HG02970 (cell line): Measurements from ENCODE around the gene FBXW5.

ENCODE experiments used
- ATAC-seq: cut with Tn5 transposase; IDR thresholded peaks from one replicate; pipeline ENCODE4 v1.9.1; 2021; ENCODE audit warnings: mild to moderate bottlenecking, moderate library complexity, moderate number of reproducible peaks; ENCODE audit not compliant: unreplicated experiment, low FRiP score

Gene FBXW5

DNA sequence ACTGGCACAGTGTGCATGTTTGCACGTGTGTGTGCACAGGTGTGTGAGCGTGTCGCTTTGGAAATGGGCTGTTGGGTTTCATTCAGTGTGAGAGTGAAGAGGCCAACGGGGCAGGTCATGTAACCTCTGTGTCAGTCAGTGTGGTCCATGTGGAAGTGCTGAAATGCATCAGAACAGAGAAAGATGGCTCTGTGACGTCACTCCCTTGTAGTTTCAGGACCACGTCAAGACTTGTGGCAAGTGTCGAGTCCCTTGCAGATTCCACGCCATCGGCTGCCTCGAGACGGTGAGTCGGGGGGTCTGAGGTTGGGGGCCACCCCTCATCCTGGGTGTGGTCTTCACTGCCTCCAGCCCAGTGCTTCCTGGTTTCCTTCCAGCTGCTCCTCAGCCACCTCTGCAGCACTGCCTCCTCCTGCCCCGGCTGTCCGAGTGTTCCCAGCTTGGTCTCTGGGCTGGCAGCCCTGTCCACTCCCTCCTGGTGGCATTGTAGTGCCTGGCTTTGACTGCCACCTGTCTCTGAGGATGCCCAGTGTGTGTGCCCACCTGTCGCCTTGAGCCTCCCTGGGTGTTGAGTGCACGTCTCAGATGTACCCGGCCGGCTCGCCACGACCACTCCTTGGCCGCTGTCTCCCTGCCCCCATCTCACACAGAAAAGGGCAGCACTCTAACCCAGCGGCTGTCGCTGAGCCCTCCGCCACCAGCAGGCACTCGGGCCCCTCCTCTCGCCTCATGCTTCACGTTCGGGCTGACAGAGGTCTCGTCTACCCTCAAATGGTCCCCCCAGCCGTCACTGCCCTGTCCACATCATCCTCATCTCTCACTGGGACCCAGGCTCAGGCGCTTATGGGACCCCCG lies 28.0 kb downstream of the FBXW5 start:
- ATAC-seq: no peak

DNA sequence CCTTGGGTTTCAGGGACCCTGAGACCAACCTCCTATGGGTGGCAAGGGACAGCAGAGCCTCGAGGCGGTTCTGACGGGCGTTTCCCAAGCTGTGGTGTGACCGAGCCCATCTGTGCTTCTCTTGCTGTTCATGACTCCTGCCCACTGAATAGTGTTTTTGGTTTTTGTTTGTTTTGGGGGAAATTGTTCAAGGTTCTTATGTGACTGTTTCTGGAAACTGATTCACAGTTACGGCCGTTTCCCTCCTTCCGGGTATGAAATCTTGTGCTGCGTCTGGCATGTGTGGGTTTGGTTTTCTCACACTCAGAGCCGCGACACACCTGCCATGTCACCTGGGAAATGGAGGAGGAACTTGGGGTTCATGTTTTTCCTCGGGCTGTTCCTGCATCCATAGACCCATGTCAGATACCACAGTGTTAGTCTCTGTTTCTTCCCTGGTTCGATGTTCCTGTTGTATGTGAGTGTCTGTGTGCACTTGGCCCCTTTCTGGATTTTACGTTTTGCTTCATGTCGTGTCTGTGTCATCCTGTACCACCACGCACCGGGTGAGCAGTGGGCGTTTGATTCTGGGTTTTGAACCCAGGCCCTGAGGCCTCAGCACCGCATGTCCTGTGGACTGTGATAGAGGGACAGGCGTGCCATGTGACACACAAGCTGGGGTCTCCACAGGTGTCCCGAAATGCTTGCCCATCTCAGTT lies 28.8 kb downstream of the FBXW5 start:
- ATAC-seq: no peak

DNA sequence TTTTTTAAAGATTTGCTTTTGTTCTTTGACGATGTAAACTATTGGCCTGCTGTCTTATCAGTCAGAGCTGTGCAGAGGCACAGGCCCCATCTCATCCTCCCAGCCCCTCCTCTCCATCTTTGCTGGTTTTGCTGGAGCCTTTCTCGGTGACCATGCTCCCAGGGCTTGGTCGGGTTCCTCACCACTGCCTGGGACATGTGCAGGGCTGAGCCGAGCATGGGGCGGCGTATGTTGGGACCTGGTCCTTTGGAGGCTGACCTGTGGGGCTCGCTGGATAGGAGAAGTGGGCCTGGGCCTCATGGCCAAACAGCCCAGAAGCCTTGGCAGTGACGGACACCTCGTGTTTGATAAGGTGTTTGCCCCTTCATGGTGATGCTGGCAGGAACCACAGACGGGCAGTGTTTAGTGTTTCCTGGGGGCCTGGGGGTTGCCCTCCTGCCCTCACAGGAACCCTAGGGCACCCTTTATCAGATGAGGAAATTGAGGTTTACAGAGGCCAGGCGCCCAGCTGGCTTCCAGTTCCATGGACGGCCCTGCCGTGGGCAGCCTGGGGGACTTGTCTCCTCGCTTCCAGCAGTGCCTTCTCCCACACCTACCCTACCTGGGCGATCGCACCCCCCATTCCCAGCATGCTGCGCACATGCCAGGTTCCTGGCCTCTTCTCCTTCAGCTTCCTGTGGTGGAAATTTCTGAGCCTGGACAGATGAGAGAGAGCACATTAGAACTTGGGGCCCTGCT lies 30.7 kb downstream of the FBXW5 start:
- no peak for ATAC-seq

DNA sequence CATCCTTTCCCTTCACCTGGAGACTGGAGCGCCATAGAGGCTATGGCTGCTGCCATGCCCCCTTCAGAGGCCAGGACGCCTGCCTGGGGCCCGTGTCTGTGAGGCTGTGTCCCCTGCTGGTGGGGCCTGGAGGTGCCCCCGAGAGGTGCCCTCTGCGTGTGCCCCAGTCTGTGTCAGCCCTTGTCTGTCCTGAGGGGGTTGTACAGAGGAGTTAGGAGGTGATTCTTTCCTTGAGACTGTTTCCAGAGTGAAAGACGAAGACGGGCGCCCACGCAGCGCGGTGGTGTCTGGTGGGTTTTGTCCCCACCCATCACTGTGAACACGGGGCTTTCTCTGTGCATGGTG lies 33.7 kb downstream of the FBXW5 start:
- no peak for ATAC-seq

DNA sequence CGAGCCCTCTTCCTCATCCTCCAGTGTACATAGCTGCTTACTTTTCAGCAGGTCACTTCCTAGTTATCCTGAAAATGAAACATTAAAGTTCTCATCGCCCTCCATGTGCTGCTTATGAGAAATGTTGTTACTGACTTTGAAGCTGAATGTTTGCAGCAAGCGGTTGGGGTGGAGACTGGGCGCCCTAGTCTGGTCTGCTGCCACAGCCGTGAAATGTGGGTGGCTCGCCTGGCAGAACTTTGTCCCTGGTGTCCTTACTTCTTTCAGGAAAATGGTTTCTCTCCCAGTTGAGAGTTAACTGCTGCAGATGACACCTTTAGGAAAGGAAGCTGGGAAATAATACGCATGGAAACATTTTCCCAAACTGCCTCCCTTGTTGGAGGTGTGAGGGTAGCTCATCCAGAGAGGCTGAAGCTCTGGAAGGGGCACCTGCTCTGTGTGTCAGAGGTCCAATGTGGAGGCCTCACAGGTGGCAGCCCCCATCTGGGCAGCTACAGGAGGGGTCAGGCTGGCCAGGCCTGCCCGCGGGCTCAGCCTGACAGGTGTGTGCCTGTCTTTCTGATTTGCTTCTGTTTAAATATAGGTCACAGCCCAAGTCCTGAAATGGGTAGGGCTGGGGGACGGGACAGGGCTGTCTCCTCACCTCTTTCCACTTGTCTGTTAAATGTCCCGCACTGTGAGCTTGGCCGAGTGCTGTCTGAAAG lies 34.2 kb downstream of the FBXW5 start:
- ATAC-seq: no peak

DNA sequence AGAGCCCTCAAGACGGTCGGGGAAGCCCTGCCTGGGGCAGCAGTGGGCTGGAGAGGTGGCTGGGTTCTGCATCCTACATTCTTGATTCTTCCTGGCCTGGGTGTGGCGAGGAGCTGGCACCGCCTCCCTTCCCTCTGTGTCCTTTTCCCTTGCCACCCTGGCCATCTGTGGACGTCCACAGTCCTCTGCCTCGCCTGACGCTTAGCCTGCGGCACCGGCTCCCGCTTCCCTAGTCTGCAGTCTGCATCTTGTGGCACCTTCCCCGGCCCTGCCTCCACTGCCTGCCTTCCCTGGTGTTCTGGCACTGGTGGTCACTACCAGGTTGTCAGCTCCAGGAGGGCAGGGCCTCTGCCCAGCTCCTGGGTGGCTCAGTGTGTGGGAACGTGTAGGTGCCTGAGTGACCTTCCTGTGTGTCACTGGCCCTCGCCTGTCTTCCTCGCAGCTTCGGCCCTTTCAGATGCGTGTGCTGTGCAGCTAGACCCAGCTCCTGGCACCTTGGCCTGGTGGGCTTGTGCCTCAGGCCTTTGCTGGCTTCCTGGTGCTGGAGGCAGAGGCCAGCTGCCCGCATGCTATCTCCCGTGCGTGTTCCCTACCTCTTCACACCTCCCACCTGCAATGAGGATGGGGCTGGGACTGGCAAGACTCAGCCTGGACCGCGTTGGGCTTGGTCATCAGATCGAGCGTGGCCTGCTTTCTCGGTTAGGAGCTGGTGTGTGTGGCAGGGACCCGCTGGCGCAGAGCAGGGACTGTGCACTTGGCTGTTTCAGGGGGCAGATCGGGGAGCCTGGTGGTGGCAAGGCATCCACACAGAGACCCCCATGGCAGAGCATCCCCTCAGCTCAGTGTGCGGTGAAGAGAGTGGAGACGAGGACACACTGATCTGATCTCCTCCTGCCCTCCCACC lies 37.3 kb downstream of the FBXW5 start:
- no peak for ATAC-seq

DNA sequence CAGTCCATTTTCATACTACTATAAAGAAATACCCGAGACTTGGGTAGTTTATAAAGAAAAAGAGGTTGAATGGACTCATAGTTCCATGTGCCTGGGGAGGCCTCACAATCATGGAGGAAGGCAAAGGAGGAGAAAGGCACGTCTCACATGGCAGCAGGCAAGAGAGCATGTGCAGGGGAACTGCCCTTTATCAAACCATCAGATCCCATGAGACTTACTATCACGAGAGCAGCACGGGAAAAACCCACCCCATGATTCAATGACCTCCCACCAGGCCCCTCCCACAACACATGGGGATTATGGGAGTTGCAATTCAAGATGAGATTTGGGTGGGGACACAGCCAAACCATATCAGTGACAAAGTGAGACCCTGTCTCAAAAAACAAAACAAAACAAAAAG lies 38.3 kb downstream of the FBXW5 start:
- ATAC-seq: no peak

DNA sequence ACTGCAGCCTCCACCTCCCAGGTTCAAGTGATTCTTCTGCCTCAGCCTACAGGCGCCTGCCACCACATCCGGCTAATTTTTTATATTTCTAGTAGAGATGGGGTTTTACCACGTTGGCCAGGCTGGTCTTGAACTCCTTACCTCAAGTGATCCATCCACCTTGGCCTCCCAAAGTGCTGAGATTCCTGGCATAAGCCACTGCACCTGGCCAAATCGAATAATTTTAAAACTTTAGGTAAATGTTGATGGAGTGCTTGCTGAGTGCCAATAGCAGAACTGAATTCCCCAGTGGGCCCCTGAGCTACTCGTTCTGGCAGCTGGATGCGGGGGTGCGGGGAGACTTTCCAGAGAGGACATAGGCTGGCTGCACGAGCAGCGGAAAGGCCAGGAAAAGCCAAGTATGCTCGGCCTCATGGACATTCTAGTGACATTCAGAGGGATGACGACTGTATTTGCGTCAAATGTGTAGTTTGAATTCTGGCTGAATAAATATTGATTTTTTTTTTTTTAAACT lies 41.4 kb downstream of the FBXW5 start:
- no peak for ATAC-seq

DNA sequence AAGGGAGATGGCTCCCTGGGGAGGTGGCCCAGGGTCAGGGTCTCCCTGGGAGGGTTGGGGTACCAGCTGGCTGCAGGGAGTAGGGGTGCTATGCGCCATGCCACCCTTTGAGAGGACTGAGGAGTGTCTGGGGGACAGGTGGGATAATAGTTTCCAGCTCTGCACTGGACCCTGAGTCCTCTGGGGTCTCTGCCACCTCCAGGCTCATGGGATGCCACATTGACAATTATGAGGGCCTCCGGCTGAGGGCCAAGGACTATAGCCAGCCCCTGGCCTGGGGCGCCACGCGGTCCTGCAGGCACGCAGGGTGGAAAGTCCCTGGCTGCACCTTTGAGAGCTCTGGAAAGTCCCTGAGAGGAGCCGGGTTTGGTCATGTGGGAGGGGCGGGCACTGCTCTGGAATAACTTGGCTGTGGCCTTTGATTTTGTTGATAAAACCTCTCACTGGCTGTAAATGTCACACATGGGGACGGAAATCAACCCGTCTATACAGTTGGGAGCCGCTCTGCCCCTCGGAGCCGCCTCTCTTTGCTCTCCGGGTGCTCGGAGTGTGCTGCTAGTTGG lies 42.2 kb downstream of the FBXW5 start:
- ATAC-seq: no peak

DNA sequence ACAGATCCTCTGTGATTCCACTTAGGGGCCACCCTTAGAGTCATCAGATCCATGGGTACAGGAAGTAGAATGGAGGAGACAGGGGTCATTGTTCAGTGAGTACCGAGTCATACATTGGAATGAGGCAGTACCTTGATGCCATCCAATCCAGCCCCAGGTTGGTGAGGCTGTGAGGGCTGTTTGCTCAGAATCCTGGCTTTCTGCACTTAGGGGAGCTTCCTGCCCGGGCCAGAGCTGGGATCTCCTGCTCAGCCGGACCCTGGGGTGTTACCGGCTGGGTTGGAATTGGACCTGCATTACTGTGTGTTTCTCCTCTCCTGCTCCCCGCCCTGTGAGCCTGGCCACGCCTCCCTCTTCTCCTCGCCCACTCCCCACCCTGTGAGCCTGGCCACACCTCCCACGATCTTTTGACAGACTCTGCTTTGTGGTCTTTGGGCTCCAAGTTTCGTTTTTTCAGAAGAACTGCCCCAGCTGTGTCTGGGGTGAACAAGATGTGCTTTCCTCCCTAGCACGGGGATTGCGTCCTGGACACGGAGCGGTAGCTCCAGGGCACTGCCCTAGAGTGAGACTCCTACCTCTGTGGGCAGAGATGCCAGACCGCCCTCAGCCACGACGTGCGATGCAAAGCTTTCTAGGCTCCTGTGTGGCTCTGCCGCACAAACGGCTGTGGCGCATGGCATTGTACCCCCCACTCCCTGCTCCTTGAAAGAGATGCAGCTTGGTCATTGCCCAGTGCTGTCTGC lies 42.9 kb downstream of the FBXW5 start:
- no peak for ATAC-seq

DNA sequence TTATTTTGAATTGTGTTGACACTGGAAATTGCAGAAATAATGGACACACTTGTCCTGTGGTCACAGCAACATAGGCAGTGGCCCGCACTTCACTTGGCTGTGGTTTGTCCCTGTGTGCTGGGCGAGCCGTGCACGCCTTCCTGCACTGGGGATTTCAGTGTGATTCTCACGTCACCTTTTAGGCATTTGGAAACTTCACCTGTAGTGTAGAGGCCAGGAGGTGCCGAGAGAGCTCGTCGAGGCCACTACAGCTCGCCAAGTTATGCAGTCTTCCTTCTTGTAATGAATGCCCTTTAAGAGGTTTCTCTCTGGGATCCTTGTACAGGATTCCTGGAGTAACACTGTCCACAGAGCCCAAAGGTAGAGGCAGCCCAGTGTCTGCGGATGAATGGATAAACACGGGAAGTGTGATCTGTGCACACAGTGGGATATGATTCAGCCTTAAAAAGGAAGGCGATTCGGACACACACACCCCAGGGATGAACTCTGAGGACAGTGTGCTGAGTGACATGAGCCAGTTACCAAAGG lies 43.5 kb downstream of the FBXW5 start:
- no peak for ATAC-seq

DNA sequence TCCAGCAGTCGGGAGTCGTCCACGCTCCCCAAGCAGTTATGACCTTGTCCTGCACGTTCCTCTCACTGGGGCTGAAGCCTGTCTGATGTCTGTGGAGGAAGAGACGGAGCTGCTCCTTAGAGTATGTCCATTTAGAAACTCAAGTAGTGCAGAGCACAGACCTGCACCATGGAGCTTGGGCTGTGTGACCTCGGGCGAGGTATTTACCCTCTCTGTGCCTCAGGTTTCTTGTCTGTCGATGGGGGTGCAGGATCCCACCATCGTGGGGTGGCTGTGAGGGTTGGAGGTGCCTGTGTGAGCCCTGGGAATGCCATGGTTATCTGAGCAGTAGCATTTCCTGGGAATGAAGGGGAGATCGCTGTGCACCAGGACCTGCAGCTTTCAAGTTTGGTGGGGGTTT lies 44.0 kb downstream of the FBXW5 start:
- no peak for ATAC-seq

DNA sequence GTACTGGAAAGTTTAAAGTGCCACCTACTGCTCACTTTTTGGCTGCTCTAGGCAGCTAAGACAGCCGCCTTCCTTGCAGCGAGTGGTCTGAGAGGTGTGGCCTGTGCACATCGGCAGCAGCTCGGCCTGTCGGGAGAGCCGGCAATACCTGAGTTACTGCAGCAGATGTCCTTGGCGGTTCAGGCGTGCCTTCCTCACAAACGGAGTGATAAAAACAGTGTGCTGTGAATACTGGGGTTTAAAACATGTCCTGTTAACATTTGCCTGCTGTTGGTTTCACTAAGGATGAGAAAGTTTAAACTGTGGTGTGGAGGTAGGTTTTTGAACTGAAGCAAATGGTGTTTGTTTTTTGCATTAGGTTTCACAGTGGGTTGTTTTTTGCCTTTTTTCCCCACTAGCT lies 45.3 kb downstream of the FBXW5 start:
- no peak for ATAC-seq

DNA sequence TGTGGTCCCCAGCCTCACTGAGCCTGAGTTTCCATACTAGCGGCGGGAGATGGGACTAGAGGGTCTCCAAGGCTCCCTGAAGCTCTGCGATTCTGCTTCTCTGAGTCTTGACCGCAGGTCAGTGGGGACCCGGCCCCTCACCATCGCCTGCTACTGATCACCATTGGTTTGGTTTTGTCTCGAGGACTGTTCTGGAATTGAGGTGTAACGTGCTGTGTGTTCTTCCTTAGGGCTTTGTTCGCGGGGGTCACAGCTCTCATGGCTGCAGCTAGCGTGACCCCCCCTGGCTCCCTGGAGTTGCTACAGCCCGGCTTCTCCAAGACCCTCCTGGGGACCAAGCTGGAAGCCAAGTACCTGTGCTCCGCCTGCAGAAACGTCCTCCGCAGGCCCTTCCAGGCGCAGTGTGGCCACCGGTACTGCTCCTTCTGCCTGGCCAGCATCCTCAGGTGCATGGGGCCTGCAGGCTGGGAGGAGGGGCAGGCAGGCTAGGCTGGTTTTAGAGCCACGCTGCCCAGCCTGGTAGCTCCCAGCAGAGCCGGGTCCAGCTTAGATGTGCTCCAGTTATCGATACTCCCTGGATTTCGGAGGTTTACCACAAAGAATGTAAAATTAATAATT lies 45.9 kb downstream of the FBXW5 start:
- no peak for ATAC-seq

DNA sequence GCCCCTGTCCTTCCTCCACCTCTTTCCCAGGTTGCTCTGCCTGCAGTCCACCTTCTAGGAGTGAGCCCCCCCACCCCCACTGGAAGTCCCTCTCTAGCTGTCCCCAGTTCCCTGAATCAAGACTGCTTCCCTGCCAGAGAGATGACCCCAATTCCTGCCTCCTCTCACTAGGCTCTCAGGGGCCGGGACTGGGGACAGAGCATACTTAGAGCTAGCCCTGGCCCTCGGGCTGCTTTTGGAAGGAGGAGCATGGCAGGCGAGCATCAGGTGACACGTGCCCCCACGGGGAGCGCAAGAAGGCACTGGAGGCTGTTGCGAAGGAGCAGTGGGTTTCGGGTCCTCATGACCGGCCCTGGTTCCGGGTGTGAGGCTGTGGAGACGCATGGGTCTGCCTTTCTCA lies 48.5 kb downstream of the FBXW5 start:
- no peak for ATAC-seq

DNA sequence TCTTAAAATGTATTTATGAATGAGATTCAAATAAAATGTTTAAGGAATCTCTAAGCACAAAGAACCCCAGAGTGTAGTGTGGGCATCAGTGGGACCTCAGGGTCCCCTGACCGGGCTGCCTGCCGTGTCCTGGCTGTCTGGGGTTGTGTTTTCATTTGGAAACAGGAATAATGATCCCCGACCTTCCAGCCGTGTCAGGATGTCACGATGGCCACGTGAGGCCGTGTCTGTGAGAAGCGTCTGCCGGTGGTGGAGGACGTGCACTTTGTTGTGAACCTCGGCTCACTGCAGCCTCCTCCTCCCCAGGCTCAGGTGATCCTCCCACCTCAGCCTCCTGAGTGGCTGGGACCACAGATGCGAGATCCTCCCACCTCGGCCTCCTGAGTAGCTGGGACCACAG lies 53.9 kb downstream of the FBXW5 start:
- no peak for ATAC-seq
